ELR (cell line): ENCODE measurements around the gene HELZ.

ENCODE experiments used
- DNase-seq: peaks from one replicate; pipeline ENCODE4 v3.0.0-alpha.2; 2015; ENCODE audit warnings: low read depth

HELZ gene

DNA sequence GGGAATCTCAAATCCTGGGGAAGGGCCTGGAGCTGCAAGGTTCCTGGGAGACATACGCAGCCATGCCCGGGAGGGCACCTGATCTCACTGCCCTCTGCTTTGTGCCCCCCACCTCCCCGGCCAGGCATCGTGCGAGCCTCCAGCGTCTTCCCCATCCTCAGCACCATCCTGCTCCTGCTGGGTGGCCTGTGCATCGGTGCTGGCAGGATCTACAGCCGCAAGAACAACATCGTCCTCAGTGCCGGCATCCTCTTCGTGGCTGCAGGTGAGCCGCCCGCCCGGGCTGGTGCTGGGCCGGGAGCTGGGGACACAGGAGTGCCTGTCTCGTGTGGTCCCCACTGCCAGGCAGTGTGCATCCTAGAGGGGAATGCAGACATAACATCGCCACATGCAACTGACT is 220.3 kb downstream of the HELZ start:
- no peak for DNase-seq

DNA sequence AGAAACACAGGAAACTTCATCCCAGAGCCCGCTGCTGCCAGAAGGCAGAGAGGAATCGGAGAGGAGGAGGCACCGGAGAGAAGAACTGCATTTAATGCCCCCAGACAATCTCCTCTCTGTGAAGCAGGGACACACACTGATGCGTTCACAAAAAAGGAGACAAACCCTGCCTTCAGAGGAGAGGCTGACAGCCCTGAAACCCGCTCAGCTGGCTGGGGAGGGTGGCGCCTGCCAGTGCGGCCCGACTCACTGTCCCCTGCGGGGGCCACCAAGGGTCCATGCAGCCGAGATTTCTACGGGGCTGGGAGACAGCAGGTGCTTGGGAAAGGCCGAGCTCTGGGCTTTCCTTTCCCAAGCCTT is 222.6 kb downstream of the HELZ start:
- DNase-seq: no peak

DNA sequence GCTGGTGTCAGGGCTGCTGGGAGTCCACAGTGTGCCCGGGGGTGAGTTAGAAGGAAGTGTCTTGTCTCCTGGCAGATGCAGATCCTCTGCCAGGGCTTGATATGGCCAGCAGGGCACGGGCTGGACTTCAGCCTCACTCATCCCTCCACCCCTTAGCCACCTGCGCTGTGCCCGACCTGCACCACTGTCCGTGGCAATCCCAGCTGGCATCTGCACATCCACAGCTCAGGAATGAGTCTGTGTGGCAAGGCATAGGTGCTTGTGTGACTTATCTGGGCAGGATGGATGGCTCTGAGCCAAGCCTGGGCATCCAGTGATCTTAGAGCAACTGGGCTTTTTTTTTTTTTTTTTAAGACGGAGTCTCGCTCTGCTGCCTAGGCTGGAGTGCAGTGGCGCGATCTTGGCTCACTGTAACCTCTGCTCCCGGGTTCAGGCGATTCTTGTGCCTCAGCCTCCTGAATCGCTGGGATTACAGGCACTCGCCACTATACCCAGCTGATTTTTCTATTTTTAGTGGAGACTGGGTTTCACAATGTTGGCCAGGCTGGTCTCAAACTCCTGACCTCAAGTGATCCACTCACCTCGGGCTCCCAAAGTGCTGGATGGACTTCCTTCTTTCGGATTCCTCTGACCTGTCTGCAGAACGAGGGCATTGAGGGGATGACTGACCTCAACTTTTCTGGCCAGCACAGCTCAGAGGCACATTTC is 223.1 kb downstream of the HELZ start:
- DNase-seq: no peak

DNA sequence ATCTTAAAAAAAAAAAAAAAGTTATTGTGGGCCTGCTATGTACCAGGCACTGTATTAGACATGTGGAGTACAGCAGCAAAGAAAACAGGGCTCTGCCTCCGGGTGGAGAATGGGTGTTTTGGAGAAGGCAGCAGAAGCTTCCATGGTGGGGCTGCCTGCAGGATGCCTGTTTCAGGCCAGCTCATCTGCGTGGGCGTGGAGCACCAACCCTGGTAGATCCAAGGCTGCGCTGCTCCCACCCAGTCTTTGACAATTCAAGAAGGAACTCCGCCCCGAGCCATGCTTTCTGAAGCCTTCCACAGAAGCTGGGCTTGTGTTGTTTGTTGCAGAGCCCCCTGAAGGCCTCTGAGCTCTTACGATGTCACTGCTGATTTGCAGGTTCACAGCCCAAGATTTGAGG is 223.8 kb downstream of the HELZ start:
- DNase-seq: no peak
